DMS153 (cell line): ENCODE results near the gene PPP1R10.
A peak's percentile ranks its signal among the peaks of the same experiment; 100 is the strongest.

Source experiments
- DNase-seq: peaks from one replicate; lab custom pipeline; 2025; lab: John Stamatoyannopoulos, UW

The PPP1R10 gene

GRCh38 chr6:30619561-30619960, 2.5 kb upstream of the PPP1R10 start:
- DNase-seq = no peak

GRCh38 chr6:30618270-30618797, 1.3 kb upstream of the PPP1R10 start:
- DNase-seq = no peak

- peak; percentile 96 for DNase-seq
These were observed 674 bp upstream of the PPP1R10 start, which contains the start of gene MRPS18B for GRCh38 chr6:30617565-30618269. MRPS18B (plus strand) TSS chr6:30617840; CDS start chr6:30617866, 26 bp downstream.

- peak; percentile 33 for DNase-seq
These were observed 859 bp downstream of the PPP1R10 start for GRCh38 chr6:30615958-30616810.

- DNase-seq = peak; percentile 23
These were observed 1.7 kb downstream of the PPP1R10 start for GRCh38 chr6:30615219-30615957.

GRCh38 chr6:30614843-30615218, 2.2 kb downstream of the PPP1R10 start:
- peak; percentile 95 for DNase-seq

- no peak for DNase-seq
These were observed 2.8 kb downstream of the PPP1R10 start for GRCh38 chr6:30614044-30614842.

- no peak for DNase-seq
These were observed 3.6 kb downstream of the PPP1R10 start for GRCh38 chr6:30613251-30614043.

- no peak for DNase-seq
These were observed 4.3 kb downstream of the PPP1R10 start for GRCh38 chr6:30612687-30613248.

GRCh38 chr6:30612213-30612612, 4.8 kb downstream of the PPP1R10 start:
- DNase-seq = no peak

GRCh38 chr6:30611856-30612194, 5.2 kb downstream of the PPP1R10 start:
- DNase-seq = no peak

- DNase-seq = no peak
These were observed 5.7 kb downstream of the PPP1R10 start for GRCh38 chr6:30611150-30611855.

- no peak for DNase-seq
These were observed 7.0 kb downstream of the PPP1R10 start for GRCh38 chr6:30610065-30610464.

- DNase-seq = no peak
These were observed 13.1 kb downstream of the PPP1R10 start for GRCh38 chr6:30603961-30604360.

- no peak for DNase-seq
These were observed 15.0 kb downstream of the PPP1R10 start for GRCh38 chr6:30601815-30602641.

GRCh38 chr6:30601436-30601814, 15.6 kb downstream of the PPP1R10 start:
- DNase-seq = no peak

- no peak for DNase-seq
These were observed 16.5 kb downstream of the PPP1R10 start for GRCh38 chr6:30600451-30600961.

GRCh38 chr6:30599625-30600324, 17.3 kb downstream of the PPP1R10 start:
- no peak for DNase-seq
